LNCAP (cell line): ENCODE measurements around the gene WDR27.

Experiments used
- TF ChIP-seq, protein P1 (sequence below): fragments of 450-650 bp; IDR thresholded peaks from 2 replicates; pipeline ENCODE4 v1.5.1; 2017; ENCODE audit warnings: mild to moderate bottlenecking

WDR27 gene

DNA sequence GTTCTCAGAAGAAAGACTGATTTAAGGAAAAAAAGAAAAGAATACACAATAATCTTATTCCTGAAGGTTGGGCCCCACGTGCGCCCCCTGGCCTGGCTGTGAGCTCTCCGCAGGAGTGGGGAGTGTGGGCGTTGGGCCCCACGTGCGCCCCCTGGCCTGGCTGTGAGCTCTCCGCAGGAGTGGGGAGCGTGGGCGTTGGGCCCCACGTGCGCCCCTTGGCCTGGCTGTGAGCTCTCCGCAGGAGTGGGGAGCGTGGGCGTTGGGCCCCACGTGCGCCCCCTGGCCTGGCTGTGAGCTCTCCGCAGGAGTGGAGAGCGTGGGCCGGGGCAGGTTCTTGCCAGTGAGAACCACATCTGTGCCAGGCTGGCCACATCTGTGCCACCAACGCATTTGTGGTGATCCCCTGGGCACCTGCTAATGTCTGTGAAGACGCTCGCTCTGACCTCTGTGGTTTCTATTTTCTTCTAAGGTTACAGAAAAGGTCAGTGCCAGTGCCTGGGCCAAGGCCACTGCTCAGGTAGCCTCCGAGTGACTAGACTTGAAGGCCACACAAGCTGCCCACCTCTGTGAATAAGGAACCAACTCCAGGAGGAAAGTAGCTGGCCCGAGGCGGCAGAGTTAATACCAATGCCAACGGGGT lies 41.0 kb downstream of the WDR27 start:
- TF ChIP-seq, protein P1, sequence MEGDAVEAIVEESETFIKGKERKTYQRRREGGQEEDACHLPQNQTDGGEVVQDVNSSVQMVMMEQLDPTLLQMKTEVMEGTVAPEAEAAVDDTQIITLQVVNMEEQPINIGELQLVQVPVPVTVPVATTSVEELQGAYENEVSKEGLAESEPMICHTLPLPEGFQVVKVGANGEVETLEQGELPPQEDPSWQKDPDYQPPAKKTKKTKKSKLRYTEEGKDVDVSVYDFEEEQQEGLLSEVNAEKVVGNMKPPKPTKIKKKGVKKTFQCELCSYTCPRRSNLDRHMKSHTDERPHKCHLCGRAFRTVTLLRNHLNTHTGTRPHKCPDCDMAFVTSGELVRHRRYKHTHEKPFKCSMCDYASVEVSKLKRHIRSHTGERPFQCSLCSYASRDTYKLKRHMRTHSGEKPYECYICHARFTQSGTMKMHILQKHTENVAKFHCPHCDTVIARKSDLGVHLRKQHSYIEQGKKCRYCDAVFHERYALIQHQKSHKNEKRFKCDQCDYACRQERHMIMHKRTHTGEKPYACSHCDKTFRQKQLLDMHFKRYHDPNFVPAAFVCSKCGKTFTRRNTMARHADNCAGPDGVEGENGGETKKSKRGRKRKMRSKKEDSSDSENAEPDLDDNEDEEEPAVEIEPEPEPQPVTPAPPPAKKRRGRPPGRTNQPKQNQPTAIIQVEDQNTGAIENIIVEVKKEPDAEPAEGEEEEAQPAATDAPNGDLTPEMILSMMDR, result no peak

DNA sequence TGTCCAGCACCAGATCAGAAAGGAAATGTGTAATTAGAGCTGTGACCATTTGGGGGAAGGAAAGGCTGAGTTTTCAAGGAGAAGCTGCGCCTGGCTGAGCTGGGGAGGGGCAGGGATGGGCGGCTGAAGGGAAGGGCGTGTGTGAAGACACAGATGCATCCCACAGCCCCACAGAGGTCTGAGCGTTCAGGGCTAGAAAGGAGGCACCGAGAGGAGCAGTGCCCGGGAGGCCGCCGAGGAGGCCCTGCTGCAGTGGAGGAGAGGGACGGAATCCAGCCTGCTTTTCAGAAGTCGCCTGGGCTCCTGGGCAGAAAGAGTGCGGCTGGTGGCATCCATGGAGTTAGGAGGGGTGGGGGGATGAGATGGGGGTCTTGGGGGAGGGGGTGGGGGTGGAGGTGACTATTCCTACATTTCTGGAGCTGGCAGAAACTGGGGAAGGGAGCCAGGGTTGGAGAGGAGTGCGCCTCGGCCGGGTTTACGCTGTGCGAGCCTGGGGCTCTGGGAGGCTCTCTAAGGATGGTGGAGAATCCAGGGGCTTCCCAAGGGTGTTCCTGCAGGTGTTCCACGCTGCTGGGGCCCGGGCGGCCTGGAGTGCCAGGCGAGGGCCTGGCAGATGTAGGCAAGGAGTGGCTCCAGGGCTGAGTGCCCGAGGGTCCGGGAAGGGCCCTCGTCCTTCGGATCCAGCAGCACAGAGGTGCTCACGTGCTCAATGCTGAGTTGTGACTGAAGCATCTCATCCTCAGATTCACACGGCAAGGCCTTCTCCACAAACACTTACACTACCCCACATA lies 41.8 kb downstream of the WDR27 start:
- TF ChIP-seq, protein P1, result no peak

DNA sequence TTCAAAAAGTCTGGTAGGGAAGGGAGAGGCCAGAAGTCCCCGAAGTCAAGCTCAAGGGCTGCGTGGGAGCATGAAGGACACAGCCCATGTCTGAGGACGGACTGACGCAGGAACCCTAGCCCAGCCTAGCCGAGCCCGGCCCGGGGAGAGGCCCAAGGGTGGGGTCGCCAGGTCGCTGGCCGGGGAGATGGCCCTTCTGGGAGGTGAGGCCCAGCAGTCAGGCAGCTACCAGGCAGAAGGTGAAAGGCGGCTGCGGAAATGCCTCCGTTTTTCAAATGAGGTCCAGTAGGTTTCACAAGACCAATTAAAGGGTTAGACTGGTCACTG lies 44.6 kb downstream of the WDR27 start:
- TF ChIP-seq, protein P1, result no peak

DNA sequence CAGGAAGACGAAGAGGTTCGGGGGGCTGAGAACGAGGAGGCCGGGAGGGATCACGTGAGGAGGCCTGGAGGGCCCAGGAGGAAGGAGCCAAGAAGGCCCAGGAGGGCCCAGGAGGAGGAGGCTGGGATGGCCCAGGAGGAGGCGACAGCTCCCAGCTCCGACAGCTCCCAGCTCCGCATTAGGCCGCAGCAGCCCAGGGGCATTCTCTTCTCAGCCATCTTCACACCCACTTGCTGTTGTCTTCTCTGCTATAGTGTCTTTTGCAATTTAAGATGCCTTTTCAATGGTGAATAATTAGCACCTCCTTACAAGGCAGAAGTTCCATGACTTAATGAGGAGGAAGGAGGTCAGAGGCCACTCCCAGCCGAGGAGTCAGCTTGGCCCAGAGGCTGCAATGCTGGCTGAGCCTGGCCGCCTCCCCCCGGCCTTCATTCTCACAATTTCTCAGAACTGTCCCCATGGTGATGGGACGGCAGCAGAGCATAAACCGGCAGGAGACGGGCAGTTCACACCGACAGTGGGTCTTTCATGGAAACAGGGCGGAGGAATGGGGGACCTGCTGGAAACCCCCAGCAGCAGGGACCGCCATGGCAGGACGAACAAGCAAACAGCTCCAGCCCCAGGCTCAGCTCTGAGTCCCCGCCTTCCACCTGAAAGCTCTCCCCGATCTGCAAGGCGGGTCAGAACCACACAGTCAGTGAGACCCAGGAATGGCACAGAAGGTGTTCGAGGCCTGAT lies 45.1 kb downstream of the WDR27 start:
- TF ChIP-seq, protein P1, result no peak

DNA sequence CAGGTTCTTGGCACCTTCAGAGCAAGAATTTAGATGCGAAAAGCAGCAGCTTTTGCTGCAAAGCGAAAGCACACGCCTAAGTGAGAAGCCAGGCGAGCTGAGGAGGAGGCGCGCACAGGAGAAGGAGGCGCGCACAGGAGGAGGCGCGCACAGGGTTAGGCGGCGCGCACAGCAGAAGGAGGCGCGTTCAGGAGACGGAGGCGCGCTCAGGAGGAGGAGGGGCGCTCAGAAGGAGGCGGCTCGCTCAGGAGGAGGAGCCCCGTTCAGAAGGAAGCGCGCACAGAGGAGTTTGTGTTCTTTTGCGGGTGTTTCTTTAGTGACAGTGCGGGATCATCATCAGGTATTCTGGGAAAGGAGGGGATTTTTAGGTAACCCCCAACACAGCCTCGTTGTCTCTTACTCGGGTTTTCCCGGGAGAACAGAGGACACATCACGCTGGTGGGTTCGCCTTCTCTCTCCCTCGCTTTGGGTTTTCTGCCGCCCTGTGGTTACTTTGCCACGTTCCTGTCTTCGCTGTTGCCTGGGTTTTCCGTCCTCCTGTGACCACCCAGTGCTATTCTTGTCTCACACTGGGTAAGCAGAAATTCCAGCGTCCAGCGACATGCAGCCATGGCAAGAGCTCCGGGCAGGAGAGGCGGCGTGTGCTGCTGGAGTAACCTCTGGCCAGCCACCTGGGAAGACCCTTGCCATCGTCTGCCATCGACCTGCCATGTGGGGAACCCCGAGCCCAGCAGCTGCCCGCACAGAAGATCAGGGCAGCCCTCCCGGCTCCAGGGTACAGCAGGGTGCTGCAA lies 47.0 kb downstream of the WDR27 start:
- TF ChIP-seq, protein P1, result peak; percentile 57; the same call in 1 of the 2 replicates

DNA sequence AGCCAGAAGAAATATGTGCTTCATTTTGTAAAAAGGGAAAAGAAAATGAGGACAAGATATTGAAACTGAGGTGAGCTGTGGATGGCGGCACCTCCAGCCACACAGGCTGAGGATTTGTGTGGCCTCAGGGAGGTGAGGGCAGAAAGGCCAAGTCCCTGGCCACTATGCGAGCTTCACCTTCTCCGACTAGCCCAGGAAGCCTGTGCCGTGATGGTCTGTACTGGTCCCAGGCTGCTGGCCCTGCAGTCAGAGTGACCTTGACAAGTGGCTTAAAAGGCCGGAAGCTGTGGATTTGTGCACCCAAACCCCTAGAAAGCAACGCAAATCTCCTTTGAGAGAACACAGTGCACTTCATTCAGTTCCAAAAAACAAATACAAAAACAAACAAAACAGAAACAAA lies 48.1 kb downstream of the WDR27 start:
- TF ChIP-seq, protein P1, result no peak

DNA sequence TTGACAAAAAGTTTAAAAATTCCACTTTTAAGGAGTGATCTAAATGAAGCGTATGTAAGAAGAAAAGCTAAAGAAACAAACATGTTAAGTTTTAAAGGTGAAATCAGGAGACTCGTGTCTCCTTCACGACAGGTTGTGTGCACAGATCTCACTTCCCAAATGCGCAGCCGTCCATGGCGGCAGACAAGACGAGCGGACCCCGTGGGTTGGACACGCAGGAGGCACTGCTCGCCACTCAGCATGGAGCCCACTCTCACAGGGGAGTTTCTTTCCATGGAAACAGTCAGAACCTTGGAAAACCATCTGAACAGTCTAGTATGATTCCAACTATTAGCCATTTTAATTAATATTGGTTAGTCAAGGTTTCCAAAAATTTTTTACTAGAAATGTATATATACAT lies 48.9 kb downstream of the WDR27 start:
- TF ChIP-seq, protein P1, result no peak
